ENCODE results near the gene MEP1A.
"Not testable (repeated sequence)": the region's sequence is repeated elsewhere in the genome, so short reads cannot be mapped to it uniquely, and the experiment has no call there.

DNA sequence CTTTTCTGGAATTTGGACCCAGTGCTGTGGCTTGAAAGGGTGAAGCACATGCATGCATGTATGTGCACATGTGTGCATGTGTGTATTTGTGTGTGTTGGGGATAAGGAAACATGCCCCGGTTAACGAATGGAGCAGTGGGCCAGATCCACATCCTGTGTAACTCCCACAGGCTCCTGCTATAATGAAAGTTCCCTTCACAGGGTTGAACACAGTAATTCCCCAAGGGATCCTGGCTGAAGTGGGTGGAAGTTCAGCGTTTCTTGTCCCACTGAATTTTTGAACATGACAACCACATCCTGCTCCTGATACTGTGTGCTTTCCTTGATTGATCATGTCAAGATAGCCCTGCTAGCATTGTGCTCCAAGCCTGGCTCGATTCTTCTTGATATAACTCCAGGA is 58.4 kb downstream of the MEP1A start:
- not testable (repeated sequence) for TF ChIP-seq FOXP1 (CRISPR knock-in tag; IDR thresholded peaks at IDR 0.05); ZBTB1 (CRISPR knock-in tag; IDR thresholded peaks at IDR 0.05; ENCODE audit: borderline replicate concordance, low read depth); ELF1 (tag; IDR thresholded peaks at IDR 0.05); EZH2 (IDR thresholded peaks at IDR 0.05; ENCODE audit: borderline replicate concordance, low read depth, low read length)

Measured in K562 (cell line).